ENCODE measurements around the gene ACSBG1. TPM values are rescaled to one million over a fixed set of nuclear protein-coding genes. Genes with fewer than 3 reads are reported as not detected.

Gene ACSBG1
- total RNA-seq, 1 donor from 2014 or later, result 3.4 TPM

DNA sequence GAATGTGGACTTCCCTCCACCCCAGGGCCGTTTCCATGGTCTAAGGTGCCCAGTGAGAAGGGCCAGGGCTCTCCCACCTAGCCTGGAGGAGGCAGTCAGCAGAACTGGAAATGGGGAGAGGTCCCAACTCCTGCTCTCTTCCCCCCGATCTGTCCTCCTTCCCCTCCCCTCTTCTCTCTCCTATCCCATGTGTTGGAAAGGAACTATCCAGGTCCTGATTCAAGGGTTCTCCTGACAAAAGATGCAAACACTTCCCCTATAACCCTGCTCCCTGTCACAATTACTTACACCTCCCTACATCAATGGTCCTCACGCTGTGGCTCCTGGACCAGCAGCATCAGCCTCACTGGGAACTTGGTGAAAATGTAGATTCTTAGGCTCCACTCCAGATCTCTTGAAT, 109.1 kb downstream of the ACSBG1 start:
- Histone ChIP-seq H3K27me3 (no peaks in the 10 kb centered on the region), H3K4me1 (no peaks in the 10 kb centered on the region), H3K9me3 (no peaks in the 10 kb centered on the region), H3K4me3 (no peak overlapping the region), H3K27ac (no peak overlapping the region), H3K36me3 (no peaks in the 10 kb centered on the region)
- TF ChIP-seq POLR2AphosphoS5 (IDR thresholded peaks at IDR 0.05; ENCODE audit: insufficient read depth in 1 of 2, low read depth in 1 of 2) (no peak), POLR2A (IDR thresholded peaks at IDR 0.05) (no peak)
- TF ChIP-seq, protein P1, sequence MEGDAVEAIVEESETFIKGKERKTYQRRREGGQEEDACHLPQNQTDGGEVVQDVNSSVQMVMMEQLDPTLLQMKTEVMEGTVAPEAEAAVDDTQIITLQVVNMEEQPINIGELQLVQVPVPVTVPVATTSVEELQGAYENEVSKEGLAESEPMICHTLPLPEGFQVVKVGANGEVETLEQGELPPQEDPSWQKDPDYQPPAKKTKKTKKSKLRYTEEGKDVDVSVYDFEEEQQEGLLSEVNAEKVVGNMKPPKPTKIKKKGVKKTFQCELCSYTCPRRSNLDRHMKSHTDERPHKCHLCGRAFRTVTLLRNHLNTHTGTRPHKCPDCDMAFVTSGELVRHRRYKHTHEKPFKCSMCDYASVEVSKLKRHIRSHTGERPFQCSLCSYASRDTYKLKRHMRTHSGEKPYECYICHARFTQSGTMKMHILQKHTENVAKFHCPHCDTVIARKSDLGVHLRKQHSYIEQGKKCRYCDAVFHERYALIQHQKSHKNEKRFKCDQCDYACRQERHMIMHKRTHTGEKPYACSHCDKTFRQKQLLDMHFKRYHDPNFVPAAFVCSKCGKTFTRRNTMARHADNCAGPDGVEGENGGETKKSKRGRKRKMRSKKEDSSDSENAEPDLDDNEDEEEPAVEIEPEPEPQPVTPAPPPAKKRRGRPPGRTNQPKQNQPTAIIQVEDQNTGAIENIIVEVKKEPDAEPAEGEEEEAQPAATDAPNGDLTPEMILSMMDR (IDR thresholded peaks at IDR 0.05), result no peak
- intact Hi-C loops (cut with DNase I), result no loop called here
- DNase-seq (ENCODE audit: extremely low spot score in 2 of 2), result no peak

DNA sequence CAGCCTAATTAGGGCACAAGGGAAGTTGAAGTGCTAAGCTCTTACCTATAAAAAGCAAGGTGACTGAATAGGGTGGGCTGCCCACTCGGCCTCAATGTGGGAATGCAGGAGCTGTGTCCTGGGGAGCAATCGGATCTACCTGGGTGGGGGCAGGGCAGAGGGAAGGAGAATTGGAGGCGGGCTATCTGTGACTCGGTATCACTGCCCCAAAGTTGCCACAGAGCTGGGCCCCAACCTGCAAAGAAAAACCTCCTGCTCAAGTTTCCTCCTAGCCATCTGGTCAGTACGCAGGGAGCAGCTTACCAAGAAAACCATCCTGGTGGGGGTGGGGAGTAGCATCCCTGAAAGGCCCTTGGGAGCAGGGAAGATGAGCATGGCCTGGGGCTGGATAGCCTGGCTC, 113.8 kb downstream of the ACSBG1 start:
- Histone ChIP-seq H3K27me3 (no peaks in the 10 kb centered on the region), H3K4me1 (no peaks in the 10 kb centered on the region), H3K36me3 (no peaks in the 10 kb centered on the region), H3K27ac (no peak overlapping the region), H3K4me3 (no peak overlapping the region), H3K9me3 (no peaks in the 10 kb centered on the region)
- TF ChIP-seq POLR2AphosphoS5 (IDR thresholded peaks at IDR 0.05; ENCODE audit: insufficient read depth in 1 of 2, low read depth in 1 of 2), result no peak
- TF ChIP-seq, protein P1 (IDR thresholded peaks at IDR 0.05), result no peak
- TF ChIP-seq POLR2A (IDR thresholded peaks at IDR 0.05), result no peak
- no peak for DNase-seq (ENCODE audit: extremely low spot score in 2 of 2)
- intact Hi-C loops (cut with DNase I), result no loop called here

Other genes with a start within 250 kb of the ACSBG1 start
- gene TBC1D2B, start 156.9 kb downstream of the ACSBG1 start, total RNA-seq, result 63.6 TPM
- gene SH2D7, start 142.0 kb downstream of the ACSBG1 start, total RNA-seq, result not detected
- 13.0 TPM for gene CIB2, start 103.1 kb downstream of the ACSBG1 start, total RNA-seq
- gene IDH3A, start 85.2 kb downstream of the ACSBG1 start, total RNA-seq, result 60.2 TPM
- gene DNAJA4, start 30.0 kb upstream of the ACSBG1 start, total RNA-seq, result 26.5 TPM
- 54.3 TPM for gene SKIC8, start 65.0 kb upstream of the ACSBG1 start, total RNA-seq
- not detected for gene CRABP1, start 105.8 kb upstream of the ACSBG1 start, total RNA-seq
- 40.8 TPM for gene IREB2, start 203.7 kb upstream of the ACSBG1 start, total RNA-seq

All from vagina (tissue), 2 donors.